GM21390 (cell line): ENCODE data around the gene CENPU.
"Not testable (repeated sequence)": the region's sequence is repeated elsewhere in the genome, so short reads cannot be mapped to it uniquely, and the experiment has no call there.

Experiments
- ATAC-seq: cut with Tn5 transposase; IDR thresholded peaks from one replicate; pipeline ENCODE4 v1.9.1; 2021; ENCODE audit not compliant: unreplicated experiment

The CENPU gene

GRCh38 chr4:184752496-184753275 is 18.8 kb upstream of the CENPU start:
- ATAC-seq, result no peak

- ATAC-seq, result no peak
Measured at GRCh38 chr4:184751585-184751956, 17.7 kb upstream of the CENPU start.

- ATAC-seq, result no peak
Measured at GRCh38 chr4:184750926-184751584, 17.2 kb upstream of the CENPU start.

GRCh38 chr4:184748251-184748652 is 14.4 kb upstream of the CENPU start:
- ATAC-seq, result no peak

GRCh38 chr4:184747034-184747830 is 13.3 kb upstream of the CENPU start:
- no peak for ATAC-seq

- peak; percentile 75 for ATAC-seq
Measured at GRCh38 chr4:184745831-184746795, 12.2 kb upstream of the CENPU start.

- no peak for ATAC-seq
Measured at GRCh38 chr4:184744236-184744635, 10.3 kb upstream of the CENPU start.

- no peak for ATAC-seq
Measured at GRCh38 chr4:184743650-184744049, 9.8 kb upstream of the CENPU start.

- ATAC-seq, result not testable (repeated sequence)
Measured at GRCh38 chr4:184741651-184742050, 7.8 kb upstream of the CENPU start.

- no peak for ATAC-seq
Measured at GRCh38 chr4:184740980-184741391, 7.1 kb upstream of the CENPU start.

- not testable (repeated sequence) for ATAC-seq
Measured at GRCh38 chr4:184739575-184739974, 5.7 kb upstream of the CENPU start.

GRCh38 chr4:184734758-184735157 is 862 bp upstream of the CENPU start:
- no peak for ATAC-seq

- ATAC-seq, result no peak
Measured at GRCh38 chr4:184732126-184732525, 1.8 kb downstream of the CENPU start.

GRCh38 chr4:184731056-184731455 is 2.8 kb downstream of the CENPU start:
- no peak for ATAC-seq

GRCh38 chr4:184729946-184730345 is 4.0 kb downstream of the CENPU start:
- ATAC-seq, result no peak

- no peak for ATAC-seq
Measured at GRCh38 chr4:184728858-184729257, 5.0 kb downstream of the CENPU start.

- ATAC-seq, result no peak
Measured at GRCh38 chr4:184727430-184727829, 6.5 kb downstream of the CENPU start.

GRCh38 chr4:184722798-184723197 is 11.1 kb downstream of the CENPU start:
- ATAC-seq, result no peak

- ATAC-seq, result no peak
Measured at GRCh38 chr4:184721254-184721653, 12.6 kb downstream of the CENPU start.

- no peak for ATAC-seq
Measured at GRCh38 chr4:184719407-184719806, 14.5 kb downstream of the CENPU start.

- no peak for ATAC-seq
Measured at GRCh38 chr4:184715526-184715925, 18.4 kb downstream of the CENPU start.
